ENCODE results near the gene GALNT2. TPM values are rescaled to one million over a fixed set of nuclear protein-coding genes. Genes with fewer than 3 reads are reported as not detected.

Gene GALNT2
- total and polyA plus RNA-seq, 2 of the 4 experiments (the other 2 are of a cell fraction), result 50.4 to 189 TPM

DNA sequence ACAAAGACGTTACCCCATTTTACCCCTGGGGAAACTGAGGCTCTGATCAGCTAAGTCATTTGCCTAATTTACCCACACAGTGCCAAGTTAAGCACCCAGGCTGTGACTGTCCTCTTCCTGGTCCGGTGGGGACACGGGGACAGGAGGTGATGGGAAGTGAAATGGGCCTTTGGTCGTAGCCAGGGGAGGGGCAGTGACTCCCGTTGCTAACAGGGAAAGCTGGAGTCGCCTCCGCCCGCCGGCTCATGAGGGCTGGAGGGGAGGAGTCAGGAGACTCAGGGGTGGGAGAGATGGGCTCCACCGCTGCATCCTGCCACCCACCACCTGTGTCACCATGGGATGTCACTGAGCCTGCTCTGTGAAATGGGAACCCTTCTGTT lies 219.8 kb downstream of the GALNT2 start:
- no peak overlapping the region for H3K14ac ChIP-seq (replicated peaks; ENCODE audit: low read depth, low read length)
- no TSS peak for BruUV-seq (replicated peaks)
- intact Hi-C loops (cut with micrococcal nuclease), result no loop called here
- H3K36me3 ChIP-seq (ENCODE audit: control insufficient read depth, insufficient read depth, low read length), result no peaks in the 10 kb centered on the region; the same call in 1 of the 2 replicates
- ChIA-PET POLR2A (ENCODE audit: unreplicated experiment) (no interaction called here), CTCF (interaction anchor here (1.0 kb wide), 1 partner anchor 14 kb away, joined by 4 read pairs; no protein-coding TSS in a partner anchor)
- no peaks in the 10 kb centered on the region for H3K79me1 ChIP-seq (ENCODE audit: low read depth in 1 of 2, low read length in 2 of 2)
- H2AFZ ChIP-seq (replicated peaks; ENCODE audit: low read length, poor library complexity), result no peak overlapping the region
- DNase-seq (no peak), ATAC-seq (ENCODE audit: low read depth) (no peak)
- H3K27me3 ChIP-seq (ENCODE audit: control insufficient read depth, insufficient read depth, low read length), result peaks cover 4% of the 10 kb centered on the region
- H3K4ac ChIP-seq (ENCODE audit: low read depth, low read length), result no peak overlapping the region
- H2BK15ac ChIP-seq (ENCODE audit: low read depth, low read length), result no peak overlapping the region
- no CpG with 5 or more reads among the region's 10 CpGs for WGBS, 2 experiments (ENCODE audit: extremely low coverage in 2 of 2, insufficient read length in 1 of 2)
- no peak overlapping the region for H3K56ac ChIP-seq (ENCODE audit: extremely low read depth, insufficient read depth, low read length)
- TF ChIP-seq, protein P1, sequence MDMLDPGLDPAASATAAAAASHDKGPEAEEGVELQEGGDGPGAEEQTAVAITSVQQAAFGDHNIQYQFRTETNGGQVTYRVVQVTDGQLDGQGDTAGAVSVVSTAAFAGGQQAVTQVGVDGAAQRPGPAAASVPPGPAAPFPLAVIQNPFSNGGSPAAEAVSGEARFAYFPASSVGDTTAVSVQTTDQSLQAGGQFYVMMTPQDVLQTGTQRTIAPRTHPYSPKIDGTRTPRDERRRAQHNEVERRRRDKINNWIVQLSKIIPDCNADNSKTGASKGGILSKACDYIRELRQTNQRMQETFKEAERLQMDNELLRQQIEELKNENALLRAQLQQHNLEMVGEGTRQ (IDR thresholded peaks at IDR 0.05; ENCODE audit: low read depth, low read length), result no peak
- TF ChIP-seq, protein P2, sequence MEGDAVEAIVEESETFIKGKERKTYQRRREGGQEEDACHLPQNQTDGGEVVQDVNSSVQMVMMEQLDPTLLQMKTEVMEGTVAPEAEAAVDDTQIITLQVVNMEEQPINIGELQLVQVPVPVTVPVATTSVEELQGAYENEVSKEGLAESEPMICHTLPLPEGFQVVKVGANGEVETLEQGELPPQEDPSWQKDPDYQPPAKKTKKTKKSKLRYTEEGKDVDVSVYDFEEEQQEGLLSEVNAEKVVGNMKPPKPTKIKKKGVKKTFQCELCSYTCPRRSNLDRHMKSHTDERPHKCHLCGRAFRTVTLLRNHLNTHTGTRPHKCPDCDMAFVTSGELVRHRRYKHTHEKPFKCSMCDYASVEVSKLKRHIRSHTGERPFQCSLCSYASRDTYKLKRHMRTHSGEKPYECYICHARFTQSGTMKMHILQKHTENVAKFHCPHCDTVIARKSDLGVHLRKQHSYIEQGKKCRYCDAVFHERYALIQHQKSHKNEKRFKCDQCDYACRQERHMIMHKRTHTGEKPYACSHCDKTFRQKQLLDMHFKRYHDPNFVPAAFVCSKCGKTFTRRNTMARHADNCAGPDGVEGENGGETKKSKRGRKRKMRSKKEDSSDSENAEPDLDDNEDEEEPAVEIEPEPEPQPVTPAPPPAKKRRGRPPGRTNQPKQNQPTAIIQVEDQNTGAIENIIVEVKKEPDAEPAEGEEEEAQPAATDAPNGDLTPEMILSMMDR (conservative IDR thresholded peaks at IDR 0.05; ENCODE audit: low read depth, low read length), result no peak
- TF ChIP-seq MXI1 (IDR thresholded peaks at IDR 0.05; ENCODE audit: borderline replicate concordance, low read depth, low read length) (no peak), CHD1 (IDR thresholded peaks at IDR 0.05; ENCODE audit: low read depth, low read length) (no peak), SMC3 (IDR thresholded peaks at IDR 0.05; ENCODE audit: low read depth, low read length) (no peak), FOS (IDR thresholded peaks at IDR 0.05; ENCODE audit: low read depth, low read length) (no peak), POLR2A (IDR thresholded peaks at IDR 0.05; ENCODE audit: low read depth, low read length) (no peak), RFX5 (IDR thresholded peaks at IDR 0.05; ENCODE audit: low read depth, low read length) (no peak), NFE2L2 (IDR thresholded peaks at IDR 0.05; ENCODE audit: low read depth, low read length) (no peak), CEBPB (IDR thresholded peaks at IDR 0.05; ENCODE audit: low read depth, low read length) (no peak), MAZ (IDR thresholded peaks at IDR 0.05; ENCODE audit: borderline replicate concordance, low read depth, low read length) (no peak), MAFK (IDR thresholded peaks at IDR 0.05; ENCODE audit: low read depth, low read length) (no peak), BHLHE40 (IDR thresholded peaks at IDR 0.05; ENCODE audit: low read depth, low read length) (no peak), RCOR1 (IDR thresholded peaks at IDR 0.05; ENCODE audit: insufficient replicate concordance, low read length) (no peak), RAD21 (IDR thresholded peaks at IDR 0.05; ENCODE audit: low read length) (no peak)
- TF ChIP-seq, protein P3, sequence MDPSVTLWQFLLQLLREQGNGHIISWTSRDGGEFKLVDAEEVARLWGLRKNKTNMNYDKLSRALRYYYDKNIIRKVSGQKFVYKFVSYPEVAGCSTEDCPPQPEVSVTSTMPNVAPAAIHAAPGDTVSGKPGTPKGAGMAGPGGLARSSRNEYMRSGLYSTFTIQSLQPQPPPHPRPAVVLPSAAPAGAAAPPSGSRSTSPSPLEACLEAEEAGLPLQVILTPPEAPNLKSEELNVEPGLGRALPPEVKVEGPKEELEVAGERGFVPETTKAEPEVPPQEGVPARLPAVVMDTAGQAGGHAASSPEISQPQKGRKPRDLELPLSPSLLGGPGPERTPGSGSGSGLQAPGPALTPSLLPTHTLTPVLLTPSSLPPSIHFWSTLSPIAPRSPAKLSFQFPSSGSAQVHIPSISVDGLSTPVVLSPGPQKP (IDR thresholded peaks at IDR 0.05; ENCODE audit: borderline replicate concordance, low read depth, low read length), result no peak
- no peak overlapping the region for H3K27ac ChIP-seq (ENCODE audit: insufficient read depth, low read length)
- no peak overlapping the region for H2BK20ac ChIP-seq (ENCODE audit: low read depth, low read length)
- in situ Hi-C loops (cut with MboI; ENCODE audit: low sequenced_read_pairs), result no loop called here
- H3K18ac ChIP-seq (ENCODE audit: low read depth, low read length), result no peak overlapping the region
- H2BK120ac ChIP-seq (ENCODE audit: low read depth, low read length), result no peak overlapping the region
- H2AK5ac ChIP-seq (ENCODE audit: low read depth, low read length), result no peak overlapping the region
- no peak overlapping the region for H4K91ac ChIP-seq (ENCODE audit: insufficient read depth, low read depth, low read length)
- dilution Hi-C loops (cut with HindIII; ENCODE audit: low sequenced_read_pairs, unreplicated experiment), result no loop called here
- no peaks in the 10 kb centered on the region for H4K20me1 ChIP-seq (ENCODE audit: insufficient read depth, low read length)
- H2AK9ac ChIP-seq (replicated peaks; ENCODE audit: low read depth, low read length, poor library complexity), result no peak overlapping the region
- H3K9me3 ChIP-seq (ENCODE audit: control insufficient read depth, insufficient read depth, low read length), result no peaks in the 10 kb centered on the region
- no peaks in the 10 kb centered on the region; the same call in 1 of the 2 replicates for H3K9me1 ChIP-seq (ENCODE audit: insufficient read depth, low read length)
- H3K9ac ChIP-seq (ENCODE audit: low read depth, low read length), result no peak overlapping the region
- no peak overlapping the region for H3K4me2 ChIP-seq (ENCODE audit: low read depth, low read length)
- no peaks in the 10 kb centered on the region for H3K4me1 ChIP-seq (ENCODE audit: control insufficient read depth, insufficient read depth, low read length)
- H4K5ac ChIP-seq (ENCODE audit: low read depth, low read length), result no peak overlapping the region
- no peak overlapping the region for H2BK5ac ChIP-seq (ENCODE audit: low read depth, low read length, poor library complexity, severe bottlenecking)
- H3K23ac ChIP-seq (ENCODE audit: low read depth, low read length), result no peak overlapping the region
- H3K4me3 ChIP-seq (ENCODE audit: insufficient read depth, low read depth, low read length), result no peak overlapping the region
- no peak overlapping the region for H4K8ac ChIP-seq (ENCODE audit: low read depth in 2 of 2, low read length in 2 of 2)

Data from IMR-90 (cell line).